OCI-LY3 (cell line): ENCODE results near the gene MRPL10.

ENCODE experiments used
- H2AFZ ChIP-seq: fragments of 200-600, 300-600 bp; shearing (Covaris generic); 2 replicates; pipeline ENCODE4 v1.6.0; 2014; ENCODE audit warnings: antibody characterized with exemption, low read depth, low read length
- H3K27ac ChIP-seq: fragments of 200-600, 300-600 bp; sonication (generic); 2 replicates; pipeline ENCODE4 v1.5.1; 2014; ENCODE audit warnings: mild to moderate bottlenecking, low read length, moderate library complexity, mixed read lengths
- H3K27me3 ChIP-seq: fragments of 200-600, 300-600 bp; sonication (generic); 2 replicates; pipeline ENCODE4 v1.6.1; 2014; ENCODE audit warnings: low read depth, low read length, mixed read lengths
- H3K36me3 ChIP-seq: fragments of 200-600, 300-600 bp; sonication (generic); replicated peaks from 2 replicates; pipeline ENCODE3; 2014; ENCODE audit warnings: low read depth, low read length, mixed read lengths
- H3K4me1 ChIP-seq: fragments of 300-600, 200-600 bp; sonication (generic); 2 replicates; pipeline ENCODE4 v1.6.1; 2014; ENCODE audit warnings: low read length, mixed read lengths
- H3K4me2 ChIP-seq: fragments of 200-600, 300-600 bp; sonication (generic); 2 replicates; pipeline ENCODE4 v1.6.1; 2014; ENCODE audit warnings: low read length, mixed read lengths
- H3K4me3 ChIP-seq: fragments of 300-600, 200-600 bp; sonication (generic); 2 replicates; pipeline ENCODE4 v1.5.1; 2014; ENCODE audit warnings: antibody characterized with exemption, mild to moderate bottlenecking, low read length, moderate library complexity
- H3K79me2 ChIP-seq: fragments of 300-600, 200-600 bp; shearing (Covaris generic); 2 replicates; pipeline ENCODE4 v1.6.1; 2014; ENCODE audit warnings: mild to moderate bottlenecking, low read length, mixed read lengths
- H3K9ac ChIP-seq: fragments of 300-600, 200-600 bp; shearing (Covaris generic); 2 replicates; pipeline ENCODE4 v1.6.0; 2014; ENCODE audit warnings: mild to moderate bottlenecking, low read length, moderate library complexity
- H3K9me3 ChIP-seq: fragments of 200-600, 300-600 bp; shearing (Covaris generic); 2 replicates; pipeline ENCODE4 v1.6.1; 2014; ENCODE audit warnings: low read length, mixed read lengths; ENCODE audit not compliant: insufficient read depth
- H4K20me1 ChIP-seq: fragments of 200-600, 300-600 bp; sonication (generic); 2 replicates; pipeline ENCODE4 v1.6.1; 2016; ENCODE audit warnings: low read length, mixed read lengths; ENCODE audit not compliant: insufficient read depth
- CTCF ChIP-seq: fragments of 200-600, 300-600 bp; sonication (generic); IDR thresholded peaks from 2 replicates; pipeline ENCODE4 v1.5.1; 2014; ENCODE audit warnings: antibody characterized with exemption, low read length, low read depth
- EZH2phosphoT487 ChIP-seq: fragments of 200-600 bp; shearing (Covaris generic); IDR thresholded peaks from 2 replicates; pipeline ENCODE4 v1.6.1; 2018; ENCODE audit warnings: antibody characterized with exemption, mixed run types, low read depth

Gene MRPL10

GRCh38 chr17:47860386-47860785 is 29.0 kb upstream of the MRPL10 start:
- H3K79me2 ChIP-seq, result no peaks in the 10 kb centered on the region
- H3K4me3 ChIP-seq, result no peak overlapping the region
- no peak overlapping the region for H3K27ac ChIP-seq
- H3K9ac ChIP-seq, result no peak overlapping the region
- H3K36me3 ChIP-seq, result no peaks in the 10 kb centered on the region
- peaks cover 38% of the 10 kb centered on the region for H3K4me1 ChIP-seq
- H3K27me3 ChIP-seq, result peaks cover 6% of the 10 kb centered on the region; the same call in 1 of the 2 replicates
- no peaks in the 10 kb centered on the region for H3K9me3 ChIP-seq
- no peak overlapping the region for H3K4me2 ChIP-seq
- no peaks in the 10 kb centered on the region for H4K20me1 ChIP-seq
- TF ChIP-seq CTCF, result no peak
- no peak for TF ChIP-seq EZH2phosphoT487
- H2AFZ ChIP-seq, result no peak overlapping the region

DNA sequence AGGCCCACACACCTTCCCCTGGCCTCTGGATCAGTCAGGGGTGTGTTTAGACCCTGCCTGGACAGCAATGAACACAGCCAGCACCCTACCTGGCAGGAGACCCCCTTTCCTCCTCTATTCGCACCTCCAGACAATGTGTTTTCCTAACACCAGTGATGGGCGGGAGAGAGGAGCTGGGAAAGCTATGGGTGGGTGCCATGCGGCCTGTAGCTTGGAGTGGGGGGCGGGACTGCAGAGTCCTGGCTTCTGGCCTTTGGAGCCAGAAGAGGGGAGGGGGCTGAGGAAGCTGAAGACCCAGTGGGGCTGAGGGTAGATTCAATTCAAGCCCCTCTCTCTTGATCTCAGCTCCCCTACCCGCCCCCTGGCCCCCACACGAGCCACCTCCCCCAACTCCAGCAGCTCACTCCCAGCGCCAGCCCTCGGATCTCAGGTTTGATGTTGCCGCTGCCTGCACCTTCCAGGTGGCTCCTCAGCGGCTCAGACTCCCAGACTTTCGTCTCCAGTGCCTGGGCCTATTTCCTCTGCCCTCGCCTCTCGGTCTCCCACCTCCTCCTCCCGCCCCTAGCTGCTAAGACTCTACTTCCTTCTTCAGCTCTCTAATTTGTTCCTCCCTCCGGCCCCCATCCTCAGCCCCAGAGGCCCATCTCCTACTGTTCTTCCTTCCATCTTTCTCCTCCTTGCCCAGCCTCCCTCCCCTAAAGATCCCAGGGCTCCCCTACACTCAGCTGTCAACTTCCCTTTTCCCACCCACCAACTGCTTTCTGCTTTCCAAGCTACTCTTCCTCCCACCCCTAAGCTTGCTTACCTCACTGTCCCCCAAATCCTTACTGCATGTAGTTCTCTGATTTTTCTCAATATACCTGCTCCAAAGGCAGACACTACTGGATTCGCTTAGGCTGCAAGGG is 26.5 kb upstream of the MRPL10 start:
- H3K4me3 ChIP-seq, result no peak overlapping the region
- H3K36me3 ChIP-seq, result no peaks in the 10 kb centered on the region
- H3K9ac ChIP-seq, result no peak overlapping the region
- H3K4me2 ChIP-seq, result no peak overlapping the region
- H2AFZ ChIP-seq, result no peak overlapping the region
- H3K79me2 ChIP-seq, result no peaks in the 10 kb centered on the region
- TF ChIP-seq CTCF (no peak), EZH2phosphoT487 (no peak)
- H3K4me1 ChIP-seq, result peaks cover 18% of the 10 kb centered on the region
- no peaks in the 10 kb centered on the region for H3K9me3 ChIP-seq
- H3K27ac ChIP-seq, result no peak overlapping the region
- peaks cover 31% of the 10 kb centered on the region for H3K27me3 ChIP-seq
- H4K20me1 ChIP-seq, result no peaks in the 10 kb centered on the region

- peaks cover 23% of the 10 kb centered on the region for H3K4me1 ChIP-seq
- no peak overlapping the region for H3K9ac ChIP-seq
- no peaks in the 10 kb centered on the region for H3K36me3 ChIP-seq
- TF ChIP-seq CTCF (no peak), EZH2phosphoT487 (no peak)
- H3K27me3 ChIP-seq, result peaks cover 41% of the 10 kb centered on the region
- no peaks in the 10 kb centered on the region for H3K79me2 ChIP-seq
- H3K4me3 ChIP-seq, result no peak overlapping the region
- H2AFZ ChIP-seq, result no peak overlapping the region
- no peaks in the 10 kb centered on the region for H4K20me1 ChIP-seq
- no peaks in the 10 kb centered on the region for H3K9me3 ChIP-seq
- H3K4me2 ChIP-seq, result no peak overlapping the region
- H3K27ac ChIP-seq, result no peak overlapping the region
Measured at GRCh38 chr17:47856830-47857229, 25.5 kb upstream of the MRPL10 start.

- Histone ChIP-seq H4K20me1 (no peaks in the 10 kb centered on the region), H3K79me2 (no peaks in the 10 kb centered on the region; the same call in 1 of the 2 replicates), H3K9me3 (no peaks in the 10 kb centered on the region), H3K27ac (no peak overlapping the region), H3K27me3 (peaks cover 46% of the 10 kb centered on the region), H3K4me1 (peaks cover 28% of the 10 kb centered on the region), H3K9ac (no peak overlapping the region), H3K4me3 (no peak overlapping the region), H2AFZ (no peak overlapping the region), H3K4me2 (no peak overlapping the region), H3K36me3 (no peaks in the 10 kb centered on the region)
- TF ChIP-seq CTCF (no peak), EZH2phosphoT487 (no peak)
Measured at GRCh38 chr17:47855737-47856136, 24.4 kb upstream of the MRPL10 start.
